Kidney epithelial cell (primary cell): ENCODE measurements around the gene SLC39A11. TPM values are rescaled to one million over a fixed set of nuclear protein-coding genes. Genes with fewer than 3 reads are reported as not detected.

Experiments used
- DNase-seq: peaks from one replicate; pipeline ENCODE4 v3.0.0-alpha.2; 2010; ENCODE audit warnings: low read depth
- H3K27me3 ChIP-seq: 2 replicates; pipeline ENCODE4 v1.6.0; 2011; ENCODE audit warnings: low read length; ENCODE audit not compliant: control insufficient read depth, insufficient read depth
- H3K36me3 ChIP-seq: 2 replicates; pipeline ENCODE4 v1.5.1; 2011; ENCODE audit warnings: low read length; ENCODE audit not compliant: control insufficient read depth, insufficient read depth
- H3K4me3 ChIP-seq: 2 replicates; pipeline ENCODE4 v1.5.1; 2011; ENCODE audit warnings: low read depth, mild to moderate bottlenecking, control low read depth, low read length
- CTCF ChIP-seq: IDR thresholded peaks from 2 replicates; pipeline ENCODE4 v1.5.1; 2011; ENCODE audit warnings: mild to moderate bottlenecking, moderate library complexity, low read length, control low read depth, inconsistent platforms; ENCODE audit not compliant: insufficient read depth, poor library complexity, severe bottlenecking
- total RNA-seq: library from RNA; depleted of rRNA; stranded (reverse); fragments of >200 nt; gene quantifications from 2 replicates; pipeline ENCODE4 v1.2.3, GENCODE V29; 2015

The SLC39A11 gene
- total RNA-seq, 1 donor from 2014 or later, result 13.0 TPM

GRCh38 chr17:72672729-72673128 is 419.8 kb downstream of the SLC39A11 start:
- Histone ChIP-seq H3K4me3 (no peak overlapping the region), H3K27me3 (no peaks in the 10 kb centered on the region), H3K36me3 (no peaks in the 10 kb centered on the region)
- no peak for DNase-seq
- no peak for TF ChIP-seq CTCF

GRCh38 chr17:72671016-72671415 is 421.5 kb downstream of the SLC39A11 start:
- no peak for DNase-seq
- Histone ChIP-seq H3K4me3 (no peak overlapping the region), H3K36me3 (no peaks in the 10 kb centered on the region), H3K27me3 (no peaks in the 10 kb centered on the region)
- no peak for TF ChIP-seq CTCF

- no peak overlapping the region for H3K4me3 ChIP-seq
- no peak for TF ChIP-seq CTCF
- DNase-seq, result no peak
These were observed 425.1 kb downstream of the SLC39A11 start for GRCh38 chr17:72667096-72668063.

GRCh38 chr17:72665852-72666851 is 426.3 kb downstream of the SLC39A11 start:
- no peak for DNase-seq
- TF ChIP-seq CTCF, result no peak
- Histone ChIP-seq H3K27me3 (no peaks in the 10 kb centered on the region), H3K4me3 (no peak overlapping the region), H3K36me3 (no peaks in the 10 kb centered on the region)

More at GRCh38 chr17:72667096-72668063, 425.1 kb downstream of the SLC39A11 start:
- no peaks in the 10 kb centered on the region for H3K27me3 ChIP-seq
- no peaks in the 10 kb centered on the region for H3K36me3 ChIP-seq

GRCh38 chr17:72662827-72663190 is 429.7 kb downstream of the SLC39A11 start:
- H3K4me3 ChIP-seq, result no peak overlapping the region
- TF ChIP-seq CTCF, result no peak
- DNase-seq, result no peak
- H3K36me3 ChIP-seq, result no peaks in the 10 kb centered on the region
- no peaks in the 10 kb centered on the region for H3K27me3 ChIP-seq
